Liver (tissue), 9 donors: ENCODE measurements around the gene TJP1. TPM values are rescaled to one million over a fixed set of nuclear protein-coding genes. Genes with fewer than 3 reads are reported as not detected.

Source experiments
- DNase-seq: peaks from one replicate; pipeline ENCODE4 v3.0.0-alpha.2; 2017; ENCODE audit warnings: low spot score
- H3K27ac ChIP-seq, 2 donors: one replicate each; pipeline ENCODE4 v1.7.0; 2013; ENCODE audit warnings: inconsistent platforms in 2 of 2, low read length in 2 of 2, control low read depth in 1 of 2, low read depth in 1 of 2, mild to moderate bottlenecking in 1 of 2
- H3K27me3 ChIP-seq, 4 donors: one replicate each; pipeline versions ENCODE4 v1.6.1 to v1.7.0; 2013; ENCODE audit warnings: low read length in 3 of 4, inconsistent platforms in 1 of 4, mild to moderate bottlenecking in 1 of 4, moderate library complexity in 1 of 4; ENCODE audit not compliant: control insufficient read depth in 4 of 4, insufficient read depth in 4 of 4
- H3K36me3 ChIP-seq, 4 donors: one replicate each; pipeline versions ENCODE4 v1.6.1 to v1.7.0; 2013; ENCODE audit warnings: low read length in 3 of 4, mild to moderate bottlenecking in 3 of 4, low read depth in 1 of 4, moderate library complexity in 1 of 4; ENCODE audit not compliant: control insufficient read depth in 4 of 4, insufficient read depth in 3 of 4
- H3K4me1 ChIP-seq, 4 donors: one replicate each; pipeline versions ENCODE4 v1.6.1 to v1.7.0; 2013; ENCODE audit warnings: low read length in 3 of 4, mild to moderate bottlenecking in 3 of 4, moderate library complexity in 1 of 4; ENCODE audit not compliant: control insufficient read depth in 4 of 4, insufficient read depth in 4 of 4
- H3K4me3 ChIP-seq, 3 donors: one replicate each; pipeline versions ENCODE4 v1.6.1 to v1.7.0; 2013; ENCODE audit warnings: low read length in 3 of 3, control low read depth in 1 of 3, low read depth in 1 of 3, mild to moderate bottlenecking in 1 of 3
- H3K9ac ChIP-seq, 2 donors: one replicate each; pipeline ENCODE4 v1.7.0; 2013; ENCODE audit warnings: low read length in 2 of 2, mild to moderate bottlenecking in 2 of 2, moderate library complexity in 2 of 2, control low read depth in 1 of 2, low read depth in 1 of 2
- H3K9me3 ChIP-seq, 4 donors: one replicate each; pipeline versions ENCODE4 v1.6.1 to v1.7.0; 2013; ENCODE audit warnings: low read length in 3 of 4; ENCODE audit not compliant: control insufficient read depth in 4 of 4
- ATF3 ChIP-seq: IDR thresholded peaks from 2 replicates; pipeline ENCODE4 v1.6.1; 2016; ENCODE audit warnings: antibody characterized with exemption
- CTCF ChIP-seq: fragments of 150-350 bp; IDR thresholded peaks from 2 replicates; pipeline ENCODE4 v1.5.1; 2017; ENCODE audit warnings: improper control_type of control experiment, low read depth, low read length; ENCODE audit not compliant: missing input control
- EGR1 ChIP-seq, 2 donors: IDR thresholded peaks; 2 replicates each; pipeline ENCODE4 v1.6.1; 2016 to 2018; ENCODE audit warnings: antibody characterized with exemption in 2 of 2, low read depth in 2 of 2
- FOXA1 ChIP-seq: IDR thresholded peaks from 2 replicates; pipeline ENCODE4 v1.6.1; 2016; ENCODE audit warnings: antibody characterized with exemption
- FOXA2 ChIP-seq: IDR thresholded peaks from 2 replicates; pipeline ENCODE4 v1.6.1; 2016; ENCODE audit warnings: antibody characterized with exemption
- HNF4A ChIP-seq, 2 donors: conservative IDR thresholded peaks; 2 replicates each; pipeline ENCODE4 v1.6.1; 2016; ENCODE audit warnings: antibody characterized with exemption in 2 of 2, mild to moderate bottlenecking in 2 of 2
- HNF4G ChIP-seq: IDR thresholded peaks from 2 replicates; pipeline ENCODE4 v1.6.1; 2016; ENCODE audit warnings: antibody characterized with exemption
- JUND ChIP-seq, 2 donors: IDR thresholded peaks; 2 replicates each; pipeline ENCODE4 v1.6.1; 2016; ENCODE audit warnings: antibody characterized with exemption in 2 of 2
- MAX ChIP-seq: IDR thresholded peaks from 2 replicates; pipeline ENCODE4 v1.6.1; 2016; ENCODE audit warnings: antibody characterized with exemption
- NR2F2 ChIP-seq: IDR thresholded peaks from 2 replicates; pipeline ENCODE4 v1.6.1; 2016; ENCODE audit warnings: antibody characterized with exemption
- SP1 ChIP-seq: IDR thresholded peaks from 2 replicates; pipeline ENCODE4 v1.6.1; 2018; ENCODE audit warnings: antibody characterized with exemption, mild to moderate bottlenecking
- YY1 ChIP-seq: IDR thresholded peaks from 2 replicates; pipeline ENCODE4 v1.6.1; 2016; ENCODE audit warnings: antibody characterized with exemption, mild to moderate bottlenecking
- WGBS: extraction: QIAGEN DNeasy Blood & Tissue Kit; methylation state at CpG from one replicate; pipeline ENCODE4 v1.1.7; 2013; 5-methylcytosine and 5-hydroxymethylcytosine counted together
- polyA plus RNA-seq, 2 donors: library from polyadenylated mRNA; stranded (reverse) in 1 of 2; unstranded in 1 of 2; fragments of 200-250 nt in 1 of 2; fragments of >200 nt in 1 of 2; fragmentation: Nextera tagmentation in 1 of 2; extraction: Ambion mirVana in 1 of 2; gene quantifications; one replicate each; pipeline versions ENCODE4 v1.2.1 to v1.2.3, GENCODE V29; 2013 to 2015
- total RNA-seq, 2 donors: library from RNA; depleted of rRNA; stranded (reverse); fragments of >200 nt; gene quantifications; one replicate each; pipeline ENCODE4 v1.2.3, GENCODE V29; 2014
- donor health status: healthy.
- donor health status: healthy.
- donor health status: healthy.
- donor health status: healthy.
- donor health status: healthy.

Gene TJP1
- total and polyA plus RNA-seq, 4 donors, result 12.6 to 40.4 (median 16.9) TPM

GRCh38 chr15:29826908-29827820 is 4.9 kb upstream of the TJP1 start:
- TF ChIP-seq YY1, result no peak
- no peak for TF ChIP-seq EGR1 (IDR thresholded peaks at IDR 0.05; ENCODE audit: low read depth in 2 of 2)
- TF ChIP-seq JUND (IDR thresholded peaks at IDR 0.05), result no peak
- no peak for TF ChIP-seq NR2F2
- no peak for TF ChIP-seq ATF3
- TF ChIP-seq FOXA2, result no peak
- TF ChIP-seq MAX, result no peak
- no peak for TF ChIP-seq FOXA1
- TF ChIP-seq HNF4A (conservative IDR thresholded peaks at IDR 0.05), result no peak
- no peak for DNase-seq
- no peak overlapping the region for H3K4me3 ChIP-seq
- H3K9ac ChIP-seq, result no peak overlapping the region
- H3K27ac ChIP-seq, result no peak overlapping the region
- H3K36me3 ChIP-seq, result no peaks in the 10 kb centered on the region
- no peaks in the 10 kb centered on the region for H3K27me3 ChIP-seq
- H3K4me1 ChIP-seq, result peaks cover 3 to 8% (median 5%) of the 10 kb centered on the region in 4 donors
- H3K9me3 ChIP-seq, result no peaks in the 10 kb centered on the region
- 88% methylated on average over 8 of the region's 8 CpGs for WGBS

GRCh38 chr15:29825227-29825626 is 3.0 kb upstream of the TJP1 start:
- no peak for TF ChIP-seq FOXA1
- TF ChIP-seq CTCF, result no peak
- TF ChIP-seq HNF4G, result no peak
- TF ChIP-seq HNF4A (conservative IDR thresholded peaks at IDR 0.05), result no peak
- no peak for TF ChIP-seq JUND (IDR thresholded peaks at IDR 0.05)

GRCh38 chr15:29822684-29823459 is 604 bp upstream of the TJP1 start:
- peak; percentile 38 for TF ChIP-seq SP1
- peak; percentile 30 for TF ChIP-seq NR2F2
- TF ChIP-seq MAX, result peak; percentile 74
- TF ChIP-seq YY1, result no peak
- TF ChIP-seq HNF4A (conservative IDR thresholded peaks at IDR 0.05), result peak; percentile 70 to 75
- no peak for TF ChIP-seq FOXA1
- Histone ChIP-seq H3K4me1 (peaks cover 3 to 20% (median 11%) of the 10 kb centered on the region in 4 donors), H3K27ac (peak overlapping the region; percentile 87 to 97), H3K9me3 (no peaks in the 10 kb centered on the region), H3K36me3 (no peaks in the 10 kb centered on the region), H3K4me3 (peak overlapping the region; percentile 80 to 99 (median 89)), H3K9ac (peak overlapping the region; percentile 7 to 16), H3K27me3 (no peaks in the 10 kb centered on the region)
- DNase-seq, result no peak
- WGBS, result 3% methylated on average over 31 of the region's 31 CpGs

More at GRCh38 chr15:29825227-29825626, 3.0 kb upstream of the TJP1 start:
- Histone ChIP-seq H3K27ac (no peak overlapping the region), H3K27me3 (no peaks in the 10 kb centered on the region), H3K36me3 (no peaks in the 10 kb centered on the region), H3K4me3 (no peak overlapping the region), H3K9ac (no peak overlapping the region), H3K9me3 (no peaks in the 10 kb centered on the region), H3K4me1 (peaks cover 3 to 13% (median 8%) of the 10 kb centered on the region in 4 donors)
- WGBS, result 60% methylated on average over 3 of the region's 3 CpGs
- DNase-seq, result no peak
